Common myeloid progenitor, CD34-positive (primary cell): ENCODE measurements around the gene LMF1.
"Not testable (repeated sequence)": the region's sequence is repeated elsewhere in the genome, so short reads cannot be mapped to it uniquely, and the experiment has no call there.

Source experiments
- CTCF ChIA-PET: fragments of 350-600 bp; sonication (Branson Sonifier 250); formaldehyde crosslinking; loops from one replicate; lab custom pipeline; 2021; ENCODE audit warnings: antibody characterized with exemption; lab: Charles Lee
- POLR2A ChIA-PET: fragments of 350-600 bp; sonication (Branson Sonifier 250); formaldehyde crosslinking; loops from one replicate; lab custom pipeline; 2021; ENCODE audit warnings: antibody characterized with exemption; lab: Charles Lee
- DNase-seq, 3 donors: peaks; one replicate each; pipeline versions ENCODE4 v3.0.0 to v3.0.0-alpha.2; 2013
- H3K27ac ChIP-seq, 2 experiments: 1 replicate in 1 of 2; 2 replicates in 1 of 2; pipeline ENCODE4 v1.7.0; 2013; ENCODE audit warnings: inconsistent platforms in 2 of 2, low read length in 2 of 2, mild to moderate bottlenecking in 2 of 2, low read depth in 1 of 2, moderate library complexity in 1 of 2; ENCODE audit not compliant: severe bottlenecking in 2 of 2, insufficient read depth in 1 of 2, poor library complexity in 1 of 2
- H3K27me3 ChIP-seq, 5 experiments: replicated peaks in 2 of 5; 1 replicate in 3 of 5; 2 replicates in 2 of 5; pipeline versions ENCODE4 v1.6.1 to v1.7.0; 2013; ENCODE audit warnings: low read length in 4 of 5, mild to moderate bottlenecking in 2 of 5, moderate library complexity in 2 of 5, inconsistent platforms in 1 of 5; ENCODE audit not compliant: insufficient read depth in 5 of 5, control insufficient read depth in 4 of 5
- H3K36me3 ChIP-seq, 4 experiments: 1 replicate in 2 of 4; 2 replicates in 2 of 4; pipeline versions ENCODE4 v1.6.1 to v1.7.0; 2013; ENCODE audit warnings: low read length in 3 of 4, control low read depth in 1 of 4, mild to moderate bottlenecking in 1 of 4; ENCODE audit not compliant: control insufficient read depth in 4 of 4, insufficient read depth in 4 of 4
- H3K4me1 ChIP-seq, 4 experiments: 1 replicate in 3 of 4; 2 replicates in 1 of 4; pipeline versions ENCODE4 v1.6.1 to v1.7.1; 2013; ENCODE audit warnings: low read length in 3 of 4, mild to moderate bottlenecking in 3 of 4, control low read depth in 1 of 4, inconsistent platforms in 1 of 4, moderate library complexity in 1 of 4; ENCODE audit not compliant: control insufficient read depth in 4 of 4, insufficient read depth in 4 of 4; ENCODE audit errors: control extremely low read depth in 1 of 4
- H3K4me3 ChIP-seq, 7 experiments: 1 replicate in 4 of 7; 2 replicates in 3 of 7; pipeline versions ENCODE4 v1.5.1 to v1.7.0; 2013; ENCODE audit warnings: mild to moderate bottlenecking in 7 of 7, low read length in 6 of 7, moderate library complexity in 6 of 7, inconsistent platforms in 2 of 7, low read depth in 2 of 7, control low read depth in 1 of 7; ENCODE audit not compliant: insufficient read depth in 4 of 7, control insufficient read depth in 1 of 7; ENCODE audit errors: extremely low read depth in 1 of 7
- H3K9me3 ChIP-seq, 5 experiments: 1 replicate in 4 of 5; 2 replicates in 1 of 5; pipeline versions ENCODE4 v1.6.1 to v1.7.1; 2013; ENCODE audit warnings: low read length in 4 of 5, mild to moderate bottlenecking in 2 of 5, inconsistent platforms in 1 of 5, low read depth in 1 of 5, moderate library complexity in 1 of 5; ENCODE audit not compliant: control insufficient read depth in 4 of 5, insufficient read depth in 2 of 5; ENCODE audit errors: control extremely low read depth in 1 of 5
- WGBS: methylation state at CpG from one replicate; pipeline ENCODE4 v1.1.5; 2013; ENCODE audit not compliant: insufficient coverage; 5-methylcytosine and 5-hydroxymethylcytosine counted together

The LMF1 gene

GRCh38 chr16:888456-888855, 82.3 kb downstream of the LMF1 start:
- Histone ChIP-seq H3K36me3 (peaks cover 3 to 43% (median 4%) of the 10 kb centered on the region in 4 experiments), H3K9me3 (peaks cover 4 to 26% (median 15%) of the 10 kb centered on the region in 5 experiments)
- H3K27ac ChIP-seq, H3K27me3 ChIP-seq, H3K4me3 ChIP-seq, CTCF ChIA-PET, H3K4me1 ChIP-seq, POLR2A ChIA-PET, DNase-seq: not testable (repeated sequence)
- WGBS = 99% methylated on average over 11 of the region's 15 CpGs

GRCh38 chr16:887846-888245, 82.9 kb downstream of the LMF1 start:
- CTCF ChIA-PET = no interaction called here
- WGBS = 98% methylated on average over 20 of the region's 20 CpGs

GRCh38 chr16:886802-887731, 83.7 kb downstream of the LMF1 start:
- Histone ChIP-seq H3K9me3 (peaks cover 6 to 30% (median 15%) of the 10 kb centered on the region in 5 experiments), H3K27me3 (no peaks in the 10 kb centered on the region), H3K4me1 (no peaks in the 10 kb centered on the region), H3K4me3 (no peak overlapping the region), H3K27ac (no peak overlapping the region), H3K36me3 (peaks cover 3 to 43% (median 4%) of the 10 kb centered on the region in 4 experiments)
- ChIA-PET POLR2A (no interaction called here), CTCF (no interaction called here)
- DNase-seq = no peak
- WGBS = 98% methylated on average over 32 of the region's 44 CpGs

More at GRCh38 chr16:887846-888245, 82.9 kb downstream of the LMF1 start:
- H3K4me3 ChIP-seq = no peak overlapping the region
- H3K27ac ChIP-seq = no peak overlapping the region
- H3K9me3 ChIP-seq = peaks cover 6 to 30% (median 15%) of the 10 kb centered on the region in 5 experiments
- no peak for DNase-seq
- no peaks in the 10 kb centered on the region for H3K27me3 ChIP-seq
- POLR2A ChIA-PET = no interaction called here
- no peaks in the 10 kb centered on the region for H3K4me1 ChIP-seq
- peaks cover 3 to 43% (median 4%) of the 10 kb centered on the region in 4 experiments for H3K36me3 ChIP-seq

- H3K4me3 ChIP-seq = no peak overlapping the region
- WGBS = 96% methylated on average over 15 of the region's 20 CpGs
- H3K27ac ChIP-seq = no peak overlapping the region
- DNase-seq = no peak
- peaks cover 6 to 30% (median 15%) of the 10 kb centered on the region in 5 experiments for H3K9me3 ChIP-seq
- CTCF ChIA-PET = no interaction called here
- no peaks in the 10 kb centered on the region for H3K4me1 ChIP-seq
- no peaks in the 10 kb centered on the region for H3K27me3 ChIP-seq
- POLR2A ChIA-PET = no interaction called here
- peaks cover 0 to 34% (median 4%) of the 10 kb centered on the region in 4 experiments for H3K36me3 ChIP-seq
Observed at GRCh38 chr16:886084-886543, 84.7 kb downstream of the LMF1 start.

GRCh38 chr16:885391-885790, 85.4 kb downstream of the LMF1 start:
- H3K9me3 ChIP-seq = peaks cover 6 to 30% (median 15%) of the 10 kb centered on the region in 5 experiments
- H3K4me3 ChIP-seq = no peak overlapping the region
- H3K27me3 ChIP-seq = no peaks in the 10 kb centered on the region
- POLR2A ChIA-PET = no interaction called here
- no peaks in the 10 kb centered on the region for H3K4me1 ChIP-seq
- H3K27ac ChIP-seq = no peak overlapping the region
- CTCF ChIA-PET = no interaction called here
- 98% methylated on average over 7 of the region's 11 CpGs for WGBS
- DNase-seq = no peak
- H3K36me3 ChIP-seq = peaks cover 0 to 33% (median 4%) of the 10 kb centered on the region in 4 experiments

- 100% methylated on average over 1 of the region's 5 CpGs for WGBS
- H3K4me1 ChIP-seq = no peaks in the 10 kb centered on the region
- no peaks in the 10 kb centered on the region for H3K27me3 ChIP-seq
- H3K36me3 ChIP-seq = peaks cover 0 to 31% (median 4%) of the 10 kb centered on the region in 4 experiments
- POLR2A ChIA-PET = interaction anchor here (0.6 kb wide), 1 partner anchor 377 kb away, joined by 3 read pairs; no protein-coding TSS in a partner anchor
- no peak overlapping the region for H3K4me3 ChIP-seq
- CTCF ChIA-PET = no interaction called here
- DNase-seq = peak in 2 of 3 donors; percentile 36 to 40
- H3K9me3 ChIP-seq = peaks cover 6 to 30% (median 15%) of the 10 kb centered on the region in 5 experiments
- H3K27ac ChIP-seq = no peak overlapping the region
Observed at GRCh38 chr16:884232-884631, 86.6 kb downstream of the LMF1 start.

GRCh38 chr16:883781-884180, 87.0 kb downstream of the LMF1 start:
- H3K27me3 ChIP-seq = no peaks in the 10 kb centered on the region
- POLR2A ChIA-PET = no interaction called here
- H3K4me3 ChIP-seq = no peak overlapping the region
- peaks cover 6 to 30% (median 15%) of the 10 kb centered on the region in 5 experiments for H3K9me3 ChIP-seq
- 100% methylated on average over 2 of the region's 2 CpGs for WGBS
- H3K36me3 ChIP-seq = peaks cover 0 to 28% (median 4%) of the 10 kb centered on the region in 4 experiments
- CTCF ChIA-PET = no interaction called here
- no peak overlapping the region for H3K27ac ChIP-seq
- no peaks in the 10 kb centered on the region for H3K4me1 ChIP-seq
- DNase-seq = no peak
